A549 (cell line): ENCODE data around the gene C2orf68.

Experiments used
- BHLHE40 ChIP-seq: IDR thresholded peaks from 2 replicates; pipeline ENCODE4 v1.6.1; 2012; ENCODE audit warnings: low read depth, low read length, inconsistent platforms
- CTCF ChIP-seq: fragments of >200 bp; sonication (Bioruptor Twin); formaldehyde crosslinking; IDR thresholded peaks from 3 replicates; pipeline ENCODE4 v1.5.1; 2016
- E2F6 ChIP-seq: IDR thresholded peaks from 2 replicates; pipeline ENCODE4 v1.6.1; 2012; ENCODE audit warnings: low read depth, borderline replicate concordance
- EP300 ChIP-seq, 2 experiments: fragments of >200 bp; sonication (Bioruptor Twin); formaldehyde crosslinking; IDR thresholded peaks; 2 replicates in 1 of 2; 3 replicates in 1 of 2; pipeline ENCODE4 v1.6.1; 2016 to 2017
- ESRRA ChIP-seq: fragments of 150-350 bp; IDR thresholded peaks from 2 replicates; pipeline ENCODE4 v1.6.1; 2014; ENCODE audit warnings: mild to moderate bottlenecking, low read length, borderline replicate concordance
- HMGXB4 ChIP-seq: fragments of 250-450 bp; sonication (Bioruptor Pico); IDR thresholded peaks from 2 replicates; pipeline ENCODE4 v1.5.0; 2021; ENCODE audit warnings: mild to moderate bottlenecking, moderate library complexity, borderline replicate concordance
- KDM5A ChIP-seq: fragments of 200-600 bp; sonication (generic); IDR thresholded peaks from 2 replicates; pipeline ENCODE4 v1.6.1; 2016; ENCODE audit warnings: antibody characterized with exemption, mild to moderate bottlenecking
- MAZ ChIP-seq: fragments of 150-350 bp; IDR thresholded peaks from 2 replicates; pipeline ENCODE4 v1.6.1; 2014; ENCODE audit warnings: antibody characterized with exemption, low read depth, low read length, borderline replicate concordance
- POLR2A ChIP-seq: IDR thresholded peaks from 2 replicates; pipeline ENCODE4 v1.6.1; 2012; ENCODE audit warnings: mild to moderate bottlenecking, low read length
- REST ChIP-seq: fragments of 200-600 bp; sonication (generic); IDR thresholded peaks from 2 replicates; pipeline ENCODE4 v1.6.1; 2016; ENCODE audit warnings: antibody characterized with exemption, mild to moderate bottlenecking, moderate library complexity
- TFCP2L1 ChIP-seq: fragments of 250-450 bp; sonication (Bioruptor Pico); IDR thresholded peaks from 2 replicates; pipeline ENCODE4 v1.5.0; 2021; ENCODE audit warnings: mild to moderate bottlenecking
- ZC3H11A ChIP-seq: fragments of 450-650 bp; IDR thresholded peaks from 2 replicates; pipeline ENCODE4 v1.6.1; 2014; ENCODE audit warnings: antibody characterized with exemption, mild to moderate bottlenecking

- TF ChIP-seq MAZ (no peak), HMGXB4 (CRISPR knock-in tag) (no peak), CTCF (no peak), ESRRA (no peak), BHLHE40 (no peak), EP300 (IDR thresholded peaks at IDR 0.05) (no peak), KDM5A (no peak), TFCP2L1 (CRISPR knock-in tag) (no peak), POLR2A (no peak), REST (no peak), E2F6 (no peak), ZC3H11A (no peak)
Observed at GRCh38 chr2:85621338-85621737, 9.5 kb upstream of the C2orf68 start.
